Neural cell (in vitro differentiated cells): ENCODE measurements around the gene BTD. TPM values are rescaled to one million over a fixed set of nuclear protein-coding genes. Genes with fewer than 3 reads are reported as not detected.

Source experiments
- H2AFZ ChIP-seq: fragments of 200-600, 300-800 bp; sonication (generic), shearing (Covaris generic); 2 replicates; pipeline ENCODE4 v1.6.0; 2014; ENCODE audit warnings: low read depth, mild to moderate bottlenecking, antibody characterized with exemption, low read length, moderate library complexity
- H3F3A ChIP-seq: fragments of 200-600 bp; shearing (Covaris generic); 2 replicates; pipeline ENCODE4 v1.6.1; 2016; ENCODE audit warnings: mild to moderate bottlenecking, moderate library complexity, mixed read lengths, antibody characterized with exemption, low read length; ENCODE audit not compliant: insufficient read depth, poor library complexity, severe bottlenecking
- H3K27ac ChIP-seq: fragments of 200-600, 300-800 bp; sonication (generic), shearing (Covaris generic); 2 replicates; pipeline ENCODE4 v1.5.1; 2014; ENCODE audit warnings: mild to moderate bottlenecking, low read length, moderate library complexity
- H3K27me3 ChIP-seq: fragments of 300-800, 200-600 bp; sonication (generic), shearing (Covaris generic); 2 replicates; pipeline ENCODE4 v1.6.0; 2014; ENCODE audit warnings: mild to moderate bottlenecking, low read depth, low read length, moderate library complexity; ENCODE audit not compliant: insufficient read depth
- H3K36me3 ChIP-seq: fragments of 300-800, 200-600 bp; sonication (generic), shearing (Covaris generic); 2 replicates; pipeline ENCODE4 v1.5.1; 2014; ENCODE audit warnings: mild to moderate bottlenecking, antibody characterized with exemption, low read length, moderate library complexity; ENCODE audit not compliant: insufficient read depth
- H3K4me2 ChIP-seq: fragments of 300-800, 200-600 bp; sonication (generic), shearing (Covaris generic); 2 replicates; pipeline ENCODE4 v1.6.0; 2014; ENCODE audit warnings: mild to moderate bottlenecking, low read length
- H3K4me3 ChIP-seq: fragments of 300-800, 200-600 bp; sonication (generic), shearing (Covaris generic); 2 replicates; pipeline ENCODE4 v1.5.1; 2014; ENCODE audit warnings: mild to moderate bottlenecking, low read length, moderate library complexity
- H3K79me2 ChIP-seq: fragments of 200-600 bp; shearing (Covaris generic); replicated peaks from 2 replicates; pipeline ENCODE4 v1.6.0; 2014; ENCODE audit warnings: mild to moderate bottlenecking, low read length, moderate library complexity; ENCODE audit not compliant: insufficient read depth
- H3K9ac ChIP-seq: fragments of 300-800, 200-600 bp; sonication (generic), shearing (Covaris generic); 2 replicates; pipeline ENCODE4 v1.6.1; 2016; ENCODE audit warnings: mild to moderate bottlenecking, low read length, mixed read lengths
- H3K9me2 ChIP-seq: fragments of 200-600 bp; shearing (Covaris generic); 2 replicates; pipeline ENCODE4 v1.6.1; 2016; ENCODE audit warnings: mild to moderate bottlenecking, low read length, mixed read lengths; ENCODE audit not compliant: insufficient read depth
- H3K9me3 ChIP-seq: fragments of 200-600, 300-800 bp; sonication (generic), shearing (Covaris generic); 2 replicates; pipeline ENCODE4 v1.6.1; 2016; ENCODE audit warnings: mild to moderate bottlenecking, mixed run types, low read length, moderate library complexity, mixed read lengths
- H4K20me1 ChIP-seq: fragments of 200-600 bp; shearing (Covaris generic); 2 replicates; pipeline ENCODE4 v1.6.1; 2016; ENCODE audit warnings: mild to moderate bottlenecking, mixed run types; ENCODE audit not compliant: insufficient read depth
- CTCF ChIP-seq: fragments of 450-650 bp; IDR thresholded peaks from 2 replicates; pipeline ENCODE4 v1.5.1; 2014; ENCODE audit warnings: antibody characterized with exemption, mild to moderate bottlenecking, moderate library complexity; ENCODE audit not compliant: poor library complexity, severe bottlenecking
- EP300 ChIP-seq: fragments of 450-650 bp; conservative IDR thresholded peaks from 2 replicates; pipeline ENCODE4 v1.6.1; 2014; ENCODE audit warnings: antibody characterized with exemption, mild to moderate bottlenecking, moderate library complexity; ENCODE audit not compliant: poor library complexity, severe bottlenecking
- EZH2 ChIP-seq: fragments of 200-600, 300-800 bp; shearing (Covaris generic), sonication (generic); IDR thresholded peaks from 2 replicates; pipeline ENCODE4 v1.6.1; 2014; ENCODE audit warnings: antibody characterized with exemption, low read length, borderline replicate concordance, mild to moderate bottlenecking; ENCODE audit not compliant: insufficient read depth, poor library complexity, severe bottlenecking
- MXI1 ChIP-seq: fragments of 450-650 bp; conservative IDR thresholded peaks from 2 replicates; pipeline ENCODE4 v1.6.1; 2014; ENCODE audit warnings: antibody characterized with exemption, mild to moderate bottlenecking; ENCODE audit not compliant: poor library complexity, severe bottlenecking
- RAD21 ChIP-seq: fragments of 450-650 bp; conservative IDR thresholded peaks from 2 replicates; pipeline ENCODE4 v1.6.1; 2014; ENCODE audit warnings: antibody characterized with exemption, mild to moderate bottlenecking, moderate library complexity
- SMC3 ChIP-seq: fragments of 450-650 bp; conservative IDR thresholded peaks from 2 replicates; pipeline ENCODE4 v1.6.1; 2014; ENCODE audit warnings: antibody characterized with exemption, mild to moderate bottlenecking, moderate library complexity; ENCODE audit not compliant: poor library complexity
- polyA plus RNA-seq: library from polyadenylated mRNA; depleted of rRNA; stranded (reverse); fragments of >200 nt; gene quantifications from 2 replicates; pipeline ENCODE4 v1.2.3, GENCODE V29; 2014
- TF ChIP-seq, protein P1 (sequence below): IDR thresholded peaks from 2 replicates; pipeline ENCODE4 v1.6.1; 2012; ENCODE audit warnings: borderline replicate concordance

The BTD gene
- polyA plus RNA-seq, 1 donor from 2014 or later: 4.6 TPM

- H3K9me3 ChIP-seq: no peaks in the 10 kb centered on the region
- no peaks in the 10 kb centered on the region for H3F3A ChIP-seq
- no peak overlapping the region for H2AFZ ChIP-seq
- peak overlapping the region; percentile 30 for H3K9ac ChIP-seq
- peak overlapping the region; percentile 45 for H3K4me2 ChIP-seq
- no peaks in the 10 kb centered on the region for H4K20me1 ChIP-seq
- TF ChIP-seq EZH2: no peak
- TF ChIP-seq, protein P1, sequence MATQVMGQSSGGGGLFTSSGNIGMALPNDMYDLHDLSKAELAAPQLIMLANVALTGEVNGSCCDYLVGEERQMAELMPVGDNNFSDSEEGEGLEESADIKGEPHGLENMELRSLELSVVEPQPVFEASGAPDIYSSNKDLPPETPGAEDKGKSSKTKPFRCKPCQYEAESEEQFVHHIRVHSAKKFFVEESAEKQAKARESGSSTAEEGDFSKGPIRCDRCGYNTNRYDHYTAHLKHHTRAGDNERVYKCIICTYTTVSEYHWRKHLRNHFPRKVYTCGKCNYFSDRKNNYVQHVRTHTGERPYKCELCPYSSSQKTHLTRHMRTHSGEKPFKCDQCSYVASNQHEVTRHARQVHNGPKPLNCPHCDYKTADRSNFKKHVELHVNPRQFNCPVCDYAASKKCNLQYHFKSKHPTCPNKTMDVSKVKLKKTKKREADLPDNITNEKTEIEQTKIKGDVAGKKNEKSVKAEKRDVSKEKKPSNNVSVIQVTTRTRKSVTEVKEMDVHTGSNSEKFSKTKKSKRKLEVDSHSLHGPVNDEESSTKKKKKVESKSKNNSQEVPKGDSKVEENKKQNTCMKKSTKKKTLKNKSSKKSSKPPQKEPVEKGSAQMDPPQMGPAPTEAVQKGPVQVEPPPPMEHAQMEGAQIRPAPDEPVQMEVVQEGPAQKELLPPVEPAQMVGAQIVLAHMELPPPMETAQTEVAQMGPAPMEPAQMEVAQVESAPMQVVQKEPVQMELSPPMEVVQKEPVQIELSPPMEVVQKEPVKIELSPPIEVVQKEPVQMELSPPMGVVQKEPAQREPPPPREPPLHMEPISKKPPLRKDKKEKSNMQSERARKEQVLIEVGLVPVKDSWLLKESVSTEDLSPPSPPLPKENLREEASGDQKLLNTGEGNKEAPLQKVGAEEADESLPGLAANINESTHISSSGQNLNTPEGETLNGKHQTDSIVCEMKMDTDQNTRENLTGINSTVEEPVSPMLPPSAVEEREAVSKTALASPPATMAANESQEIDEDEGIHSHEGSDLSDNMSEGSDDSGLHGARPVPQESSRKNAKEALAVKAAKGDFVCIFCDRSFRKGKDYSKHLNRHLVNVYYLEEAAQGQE: peak; percentile 71
- no peaks in the 10 kb centered on the region for H3K27me3 ChIP-seq
- no peaks in the 10 kb centered on the region for H3K79me2 ChIP-seq
- peak overlapping the region; percentile 71 for H3K27ac ChIP-seq
- peak overlapping the region; percentile 42 for H3K4me3 ChIP-seq
- H3K36me3 ChIP-seq: no peaks in the 10 kb centered on the region
- no peaks in the 10 kb centered on the region for H3K9me2 ChIP-seq
Measured at GRCh38 chr3:15631426-15632211, 30.1 kb downstream of the BTD start.

GRCh38 chr3:15632212-15632580 is 30.7 kb downstream of the BTD start:
- no peak overlapping the region for H3K4me2 ChIP-seq
- TF ChIP-seq CTCF: no peak
- TF ChIP-seq, protein P1: no peak
- no peak for TF ChIP-seq SMC3
- TF ChIP-seq RAD21: no peak
- TF ChIP-seq MXI1: no peak
- no peak for TF ChIP-seq EZH2
- no peak for TF ChIP-seq EP300
- no peaks in the 10 kb centered on the region for H3F3A ChIP-seq
- no peak overlapping the region for H2AFZ ChIP-seq
- no peaks in the 10 kb centered on the region for H3K9me2 ChIP-seq
- H3K4me3 ChIP-seq: peak overlapping the region; percentile 42
- H3K36me3 ChIP-seq: no peaks in the 10 kb centered on the region
- no peaks in the 10 kb centered on the region for H3K27me3 ChIP-seq
- H3K9me3 ChIP-seq: no peaks in the 10 kb centered on the region
- no peaks in the 10 kb centered on the region for H4K20me1 ChIP-seq
- peak overlapping the region; percentile 30 for H3K9ac ChIP-seq
- H3K27ac ChIP-seq: peak overlapping the region; percentile 71
- no peaks in the 10 kb centered on the region for H3K79me2 ChIP-seq
